GM12892 (cell line): ENCODE measurements around the gene UGT2B10.

Experiments
- POLR2A ChIP-seq: IDR thresholded peaks from 2 replicates; pipeline ENCODE4 v1.6.1; 2011; ENCODE audit warnings: low read depth, low read length, control low read depth
- POLR2AphosphoS5 ChIP-seq: IDR thresholded peaks from 2 replicates; pipeline ENCODE4 v1.6.1; 2011; ENCODE audit warnings: low read depth, low read length, control low read depth
- TAF1 ChIP-seq: IDR thresholded peaks from 2 replicates; pipeline ENCODE4 v1.6.1; 2011; ENCODE audit warnings: low read depth, mild to moderate bottlenecking, control low read depth, low read length, borderline replicate concordance

GRCh38 chr4:68817386-68817785 lies 1.6 kb downstream of the UGT2B10 start:
- TF ChIP-seq TAF1 (no peak), POLR2A (no peak), POLR2AphosphoS5 (no peak)
